Measurements from ENCODE around the gene THADA.

Gene THADA

GRCh38 chr2:43522177-43522576, 73.7 kb downstream of the THADA start:
- peaks cover 2% of the 10 kb centered on the region for H3K36me3 Mint-ChIP-seq (ENCODE audit: insufficient read depth)
- H3K27ac Mint-ChIP-seq: no peak overlapping the region
- no peaks in the 10 kb centered on the region for H3K27me3 Mint-ChIP-seq
- no peak for DNase-seq
- ATAC-seq (replicated peaks): no peak
- H3K4me3 Mint-ChIP-seq: no peak overlapping the region
- peaks cover 14 to 25% of the 10 kb centered on the region in 2 donors for H3K4me1 Mint-ChIP-seq (ENCODE audit: low read depth in 2 of 2)
- peaks cover 3 to 10% of the 10 kb centered on the region in 2 donors for H3K9me3 Mint-ChIP-seq

GRCh38 chr2:43521568-43521967, 74.3 kb downstream of the THADA start:
- Mint-ChIP-seq H3K36me3 (ENCODE audit: insufficient read depth) (peaks cover 2% of the 10 kb centered on the region), H3K9me3 (peaks cover 3 to 10% of the 10 kb centered on the region in 2 donors), H3K27me3 (no peaks in the 10 kb centered on the region), H3K4me3 (no peak overlapping the region), H3K4me1 (ENCODE audit: low read depth in 2 of 2) (peaks cover 14 to 25% of the 10 kb centered on the region in 2 donors), H3K27ac (no peak overlapping the region)
- DNase-seq (no peak), ATAC-seq (replicated peaks) (no peak)

DNA sequence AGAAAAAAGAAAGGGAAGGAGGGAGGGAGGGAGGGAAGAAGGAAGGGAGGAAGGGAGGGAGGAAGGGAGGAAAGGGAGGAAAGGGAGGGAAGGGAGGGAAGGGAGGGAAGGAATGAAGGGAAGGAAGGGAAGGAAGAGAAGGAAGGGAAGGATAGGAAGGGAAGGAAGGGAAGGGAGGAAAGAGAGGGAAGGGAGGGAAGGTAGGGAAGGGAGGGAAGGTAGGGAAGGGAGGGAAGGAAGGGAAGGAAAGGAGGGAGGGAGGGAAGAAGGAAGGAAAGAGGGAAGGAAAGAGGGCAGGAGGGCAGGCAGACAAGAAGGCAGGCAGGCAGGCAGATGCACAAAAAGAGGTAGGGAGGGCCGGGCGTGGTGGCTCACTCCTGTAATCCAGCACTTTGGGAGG, 74.9 kb downstream of the THADA start:
- no peak for DNase-seq
- Mint-ChIP-seq H3K4me3 (no peak overlapping the region), H3K27me3 (no peaks in the 10 kb centered on the region), H3K4me1 (ENCODE audit: low read depth in 2 of 2) (peaks cover 13 to 28% of the 10 kb centered on the region in 2 donors), H3K27ac (no peak overlapping the region), H3K36me3 (ENCODE audit: insufficient read depth) (peaks cover 2% of the 10 kb centered on the region), H3K9me3 (peaks cover 3 to 9% of the 10 kb centered on the region in 2 donors)
- ATAC-seq (replicated peaks): no peak

DNA sequence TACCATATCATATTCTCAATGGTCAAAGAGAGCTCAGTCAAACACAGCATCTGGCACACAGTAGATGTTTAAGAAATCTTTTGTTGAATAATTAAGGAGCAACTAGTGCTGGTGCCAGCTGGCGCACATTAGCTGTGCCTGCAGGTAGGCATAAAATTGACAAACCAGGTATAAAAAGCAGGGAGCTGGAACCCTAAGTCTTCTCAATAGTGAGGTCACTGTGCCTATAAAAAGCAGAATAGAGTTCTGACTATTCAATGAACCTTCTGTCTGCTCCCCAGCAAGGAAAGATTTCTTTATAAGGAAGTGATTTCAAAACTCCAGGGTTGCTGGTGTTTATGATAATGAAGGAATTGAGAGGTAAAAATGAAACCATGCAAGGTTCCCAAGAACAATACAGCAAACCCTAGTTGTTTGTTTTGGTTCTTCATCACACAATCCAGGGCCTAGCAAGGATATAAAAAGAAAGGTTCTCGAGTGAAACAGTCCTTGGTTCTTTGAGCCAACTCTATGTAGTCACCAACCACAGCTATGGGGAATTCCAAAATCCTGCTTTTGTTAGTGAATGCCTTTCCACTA, 76.1 kb downstream of the THADA start:
- Mint-ChIP-seq H3K4me1 (ENCODE audit: low read depth in 2 of 2) (peaks cover 10 to 26% of the 10 kb centered on the region in 2 donors), H3K36me3 (ENCODE audit: insufficient read depth) (peaks cover 2% of the 10 kb centered on the region), H3K27me3 (no peaks in the 10 kb centered on the region), H3K27ac (peak overlapping the region in 1 of 2 donors; percentile 29), H3K4me3 (no peak overlapping the region), H3K9me3 (no peaks in the 10 kb centered on the region)
- no peak for ATAC-seq (replicated peaks)
- no peak for DNase-seq

DNA sequence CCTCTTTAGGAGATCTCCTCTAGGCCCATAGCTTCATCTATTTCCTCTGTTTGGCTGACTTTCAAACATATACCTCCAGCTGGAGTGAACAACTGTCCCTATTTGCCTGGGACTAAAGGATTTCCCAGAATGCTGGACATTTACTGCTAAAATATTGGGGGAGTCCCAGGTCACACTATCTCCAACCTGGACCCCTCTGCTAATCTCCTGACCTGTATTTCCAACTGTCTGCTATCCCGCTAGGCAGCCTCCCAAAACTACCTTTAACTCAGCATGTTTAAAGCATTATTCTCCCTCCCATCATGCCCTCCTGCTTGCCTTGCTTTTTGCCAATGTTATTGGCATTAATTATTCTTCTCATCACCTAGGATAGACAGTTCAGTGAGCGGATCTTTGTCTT, 77.1 kb downstream of the THADA start:
- ATAC-seq (replicated peaks) (no peak), DNase-seq (no peak)
- H3K27me3 Mint-ChIP-seq: no peaks in the 10 kb centered on the region
- peak overlapping the region; percentile 4 to 56 for H3K27ac Mint-ChIP-seq
- peaks cover 10 to 25% of the 10 kb centered on the region in 2 donors for H3K4me1 Mint-ChIP-seq (ENCODE audit: low read depth in 2 of 2)
- peaks cover 2% of the 10 kb centered on the region for H3K36me3 Mint-ChIP-seq (ENCODE audit: insufficient read depth)
- no peak overlapping the region for H3K4me3 Mint-ChIP-seq
- H3K9me3 Mint-ChIP-seq: no peaks in the 10 kb centered on the region

- Mint-ChIP-seq H3K27ac (peak overlapping the region in 1 of 2 donors; percentile 4), H3K27me3 (no peaks in the 10 kb centered on the region), H3K4me1 (ENCODE audit: low read depth in 2 of 2) (peaks cover 11 to 25% of the 10 kb centered on the region in 2 donors), H3K9me3 (no peaks in the 10 kb centered on the region), H3K4me3 (no peak overlapping the region), H3K36me3 (ENCODE audit: insufficient read depth) (peaks cover 2% of the 10 kb centered on the region)
- DNase-seq (no peak), ATAC-seq (replicated peaks) (no peak)
Observed at GRCh38 chr2:43518181-43518580, 77.7 kb downstream of the THADA start.

DNA sequence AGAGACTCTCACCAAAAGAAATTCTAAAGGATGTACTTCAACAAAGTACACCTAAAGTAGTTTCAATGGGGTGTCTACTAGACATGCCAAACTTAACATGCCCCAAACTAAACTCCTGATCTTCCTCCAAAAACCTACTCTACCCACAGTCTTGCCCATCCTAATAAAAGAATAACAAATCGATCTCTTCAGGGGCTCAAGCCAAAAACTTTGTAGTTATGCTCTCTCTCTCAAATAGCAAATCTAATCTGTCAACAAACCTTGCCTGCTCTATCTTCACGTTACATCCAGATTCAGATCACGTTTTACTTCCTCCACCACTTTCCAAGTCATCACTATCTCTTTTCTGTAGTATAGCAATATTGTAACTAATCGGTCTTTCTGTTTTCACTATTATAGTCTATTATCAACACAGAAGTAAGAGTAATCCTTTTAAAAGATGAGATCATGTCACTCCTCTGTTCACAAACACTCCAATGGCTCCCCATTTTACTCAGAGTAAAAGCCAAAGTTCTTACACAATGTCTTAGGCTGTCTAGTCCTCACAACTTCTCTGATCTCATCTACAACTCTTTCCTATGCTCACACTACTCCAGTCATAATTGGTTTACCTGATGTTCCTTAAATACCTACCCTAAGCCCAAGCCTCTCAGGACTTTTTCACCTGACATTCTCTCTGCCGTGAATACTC, 79.9 kb downstream of the THADA start:
- H3K4me3 Mint-ChIP-seq: no peak overlapping the region

GRCh38 chr2:43515248-43515647, 80.6 kb downstream of the THADA start:
- Mint-ChIP-seq H3K27me3 (no peaks in the 10 kb centered on the region), H3K4me1 (ENCODE audit: low read depth in 2 of 2) (peaks cover 9 to 21% of the 10 kb centered on the region in 2 donors), H3K4me3 (no peak overlapping the region), H3K9me3 (no peaks in the 10 kb centered on the region), H3K27ac (no peak overlapping the region), H3K36me3 (ENCODE audit: insufficient read depth) (no peaks in the 10 kb centered on the region)
- DNase-seq (no peak), ATAC-seq (replicated peaks) (no peak)

More for the DNA sequence above, 79.9 kb downstream of the THADA start:
- H3K27ac Mint-ChIP-seq: peak overlapping the region; percentile 0 to 62
- ATAC-seq (replicated peaks) (no peak), DNase-seq (no peak)
- peaks cover 9 to 21% of the 10 kb centered on the region in 2 donors for H3K4me1 Mint-ChIP-seq (ENCODE audit: low read depth in 2 of 2)
- H3K36me3 Mint-ChIP-seq (ENCODE audit: insufficient read depth): no peaks in the 10 kb centered on the region
- no peaks in the 10 kb centered on the region for H3K27me3 Mint-ChIP-seq
- H3K9me3 Mint-ChIP-seq: no peaks in the 10 kb centered on the region

DNA sequence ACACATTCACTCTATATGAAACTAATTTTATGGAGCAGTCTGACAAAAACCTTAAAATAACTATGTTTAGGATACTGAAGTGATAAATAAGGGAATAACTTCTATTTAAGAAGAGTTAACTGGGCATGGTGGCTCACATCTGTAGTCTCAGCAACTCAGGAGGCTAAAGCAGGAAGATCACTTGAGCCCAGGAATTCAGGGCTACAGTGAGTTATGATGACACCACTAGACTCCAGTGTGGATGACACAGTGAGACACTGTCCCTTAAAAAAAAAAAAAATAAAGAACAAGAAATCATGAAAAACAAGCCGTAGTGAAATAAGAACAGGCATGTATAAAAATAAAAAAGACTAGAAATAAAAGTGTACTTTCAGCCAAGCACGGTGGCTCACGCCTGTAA, 82.0 kb downstream of the THADA start:
- ATAC-seq (replicated peaks) (no peak), DNase-seq (no peak)
- Mint-ChIP-seq H3K27ac (no peak overlapping the region), H3K36me3 (ENCODE audit: insufficient read depth) (peaks cover 2% of the 10 kb centered on the region), H3K27me3 (no peaks in the 10 kb centered on the region), H3K4me3 (no peak overlapping the region), H3K9me3 (no peaks in the 10 kb centered on the region), H3K4me1 (ENCODE audit: low read depth in 2 of 2) (peaks cover 6 to 26% of the 10 kb centered on the region in 2 donors)

GRCh38 chr2:43513216-43513615, 82.6 kb downstream of the THADA start:
- DNase-seq: no peak
- no peak overlapping the region for H3K4me3 Mint-ChIP-seq

DNA sequence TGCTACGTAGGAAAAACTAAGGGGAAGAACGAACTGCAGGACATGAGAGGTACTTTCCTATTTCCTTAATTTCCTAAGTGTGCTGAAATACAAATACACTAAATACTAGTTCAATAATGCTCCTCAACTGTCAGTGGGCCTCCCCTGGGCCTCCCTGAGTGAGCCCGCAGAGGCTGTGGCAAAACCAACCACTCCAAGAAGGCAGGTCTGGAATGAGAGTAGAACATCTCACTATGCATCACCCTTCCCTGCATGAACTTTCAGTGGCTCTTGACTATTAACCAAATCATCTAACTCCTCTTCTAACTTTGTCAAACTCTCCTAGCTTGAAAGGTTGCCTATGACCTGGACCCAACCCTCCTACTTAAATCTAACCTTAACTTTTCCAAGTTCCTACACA, 84.6 kb downstream of the THADA start:
- no peaks in the 10 kb centered on the region for H3K27me3 Mint-ChIP-seq
- no peaks in the 10 kb centered on the region for H3K9me3 Mint-ChIP-seq
- no peak for ATAC-seq (replicated peaks)
- H3K4me1 Mint-ChIP-seq (ENCODE audit: low read depth in 2 of 2): peaks cover 6 to 23% of the 10 kb centered on the region in 2 donors
- DNase-seq: no peak
- H3K36me3 Mint-ChIP-seq (ENCODE audit: insufficient read depth): peaks cover 12% of the 10 kb centered on the region
- H3K27ac Mint-ChIP-seq: no peak overlapping the region
- H3K4me3 Mint-ChIP-seq: no peak overlapping the region

More at GRCh38 chr2:43513216-43513615, 82.6 kb downstream of the THADA start:
- no peaks in the 10 kb centered on the region for H3K27me3 Mint-ChIP-seq
- H3K36me3 Mint-ChIP-seq (ENCODE audit: insufficient read depth): peaks cover 4% of the 10 kb centered on the region
- no peak for ATAC-seq (replicated peaks)
- H3K27ac Mint-ChIP-seq: no peak overlapping the region
- no peaks in the 10 kb centered on the region for H3K9me3 Mint-ChIP-seq
- peaks cover 6 to 27% of the 10 kb centered on the region in 2 donors for H3K4me1 Mint-ChIP-seq (ENCODE audit: low read depth in 2 of 2)

DNA sequence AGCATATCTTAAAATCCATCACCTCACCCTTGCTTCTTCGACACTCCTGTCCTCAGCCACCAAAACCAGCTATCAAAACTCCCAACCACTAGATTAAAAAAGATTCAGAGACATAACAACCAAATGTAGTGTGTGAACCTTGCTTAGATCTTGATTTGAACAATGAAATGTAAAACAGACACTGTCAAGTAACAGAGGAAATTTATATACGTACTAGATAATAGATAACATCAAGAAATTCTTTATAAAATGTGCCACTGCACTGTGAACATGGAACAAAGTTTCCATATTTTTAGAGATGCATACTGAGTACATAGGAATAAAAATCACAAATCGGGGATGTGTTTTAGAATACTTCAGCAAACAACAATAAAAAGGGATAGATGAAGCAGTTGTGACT, 86.0 kb downstream of the THADA start:
- ATAC-seq (replicated peaks): no peak
- no peaks in the 10 kb centered on the region for H3K9me3 Mint-ChIP-seq
- peaks cover 23% of the 10 kb centered on the region for H3K36me3 Mint-ChIP-seq (ENCODE audit: insufficient read depth)

DNA sequence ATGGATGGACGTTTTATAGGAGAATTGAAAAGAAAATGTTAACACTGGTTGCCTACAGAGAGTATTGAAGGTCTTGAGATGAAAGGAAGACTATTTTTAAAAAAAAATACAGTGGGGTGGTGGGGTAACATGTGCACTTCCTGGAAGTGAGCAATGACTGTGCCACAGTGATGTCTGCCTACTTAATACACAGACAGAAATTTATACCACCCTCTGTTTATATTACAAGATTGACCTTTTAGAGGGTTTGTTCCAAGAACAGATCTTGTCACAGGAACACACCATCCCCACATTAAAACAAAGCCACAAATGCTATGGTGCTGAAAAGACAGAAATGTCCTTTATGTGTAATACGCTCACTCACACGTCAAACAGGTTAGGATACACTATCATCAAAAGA, 87.6 kb downstream of the THADA start:
- Mint-ChIP-seq H3K27me3 (no peaks in the 10 kb centered on the region), H3K4me3 (no peak overlapping the region), H3K27ac (peak overlapping the region; percentile 52 to 76), H3K36me3 (ENCODE audit: insufficient read depth) (peaks cover 23% of the 10 kb centered on the region), H3K9me3 (no peaks in the 10 kb centered on the region), H3K4me1 (ENCODE audit: low read depth in 2 of 2) (peaks cover 7 to 17% of the 10 kb centered on the region in 2 donors)
- DNase-seq (no peak), ATAC-seq (replicated peaks) (no peak)

More for the DNA sequence above, 86.0 kb downstream of the THADA start:
- DNase-seq: no peak
- H3K27me3 Mint-ChIP-seq: no peaks in the 10 kb centered on the region
- H3K4me3 Mint-ChIP-seq: no peak overlapping the region
- H3K27ac Mint-ChIP-seq: peak overlapping the region in 1 of 2 donors; percentile 1
- peaks cover 4 to 17% of the 10 kb centered on the region in 2 donors for H3K4me1 Mint-ChIP-seq (ENCODE audit: low read depth in 2 of 2)

- ATAC-seq (replicated peaks) (no peak), DNase-seq (no peak)
- no peaks in the 10 kb centered on the region for H3K9me3 Mint-ChIP-seq
- H3K27ac Mint-ChIP-seq: peak overlapping the region in 1 of 2 donors; percentile 52
- no peak overlapping the region for H3K4me3 Mint-ChIP-seq
- peaks cover 6 to 17% of the 10 kb centered on the region in 2 donors for H3K4me1 Mint-ChIP-seq (ENCODE audit: low read depth in 2 of 2)
- H3K27me3 Mint-ChIP-seq: no peaks in the 10 kb centered on the region
- peaks cover 25% of the 10 kb centered on the region for H3K36me3 Mint-ChIP-seq (ENCODE audit: insufficient read depth)
Observed at GRCh38 chr2:43507137-43507536, 88.7 kb downstream of the THADA start.
